ENCODE measurements around the gene TPGS2. TPM values are rescaled to one million over a fixed set of nuclear protein-coding genes. Genes with fewer than 3 reads are reported as not detected.

TPGS2 gene
- polyA plus RNA-seq, 1 donor from 2014 or later, result 217 TPM

- Histone ChIP-seq H3K36me3 (ENCODE audit: insufficient read depth, low read length) (no peaks in the 10 kb centered on the region), H3F3A (ENCODE audit: insufficient read depth, low read length, poor library complexity, severe bottlenecking) (no peaks in the 10 kb centered on the region), H3K4me3 (ENCODE audit: low read length) (no peak overlapping the region), H3K4me2 (ENCODE audit: low read length) (no peak overlapping the region), H3K27ac (ENCODE audit: low read length) (no peak overlapping the region), H3K9me2 (ENCODE audit: insufficient read depth, low read length) (no peaks in the 10 kb centered on the region), H3K79me2 (replicated peaks; ENCODE audit: insufficient read depth, low read length) (no peaks in the 10 kb centered on the region), H2AFZ (ENCODE audit: low read depth, low read length) (no peak overlapping the region), H3K9ac (ENCODE audit: low read length) (no peak overlapping the region), H3K27me3 (ENCODE audit: insufficient read depth, low read depth, low read length) (no peaks in the 10 kb centered on the region), H4K20me1 (ENCODE audit: insufficient read depth) (no peaks in the 10 kb centered on the region), H3K9me3 (ENCODE audit: low read length) (no peaks in the 10 kb centered on the region)
- TF ChIP-seq, protein P1, sequence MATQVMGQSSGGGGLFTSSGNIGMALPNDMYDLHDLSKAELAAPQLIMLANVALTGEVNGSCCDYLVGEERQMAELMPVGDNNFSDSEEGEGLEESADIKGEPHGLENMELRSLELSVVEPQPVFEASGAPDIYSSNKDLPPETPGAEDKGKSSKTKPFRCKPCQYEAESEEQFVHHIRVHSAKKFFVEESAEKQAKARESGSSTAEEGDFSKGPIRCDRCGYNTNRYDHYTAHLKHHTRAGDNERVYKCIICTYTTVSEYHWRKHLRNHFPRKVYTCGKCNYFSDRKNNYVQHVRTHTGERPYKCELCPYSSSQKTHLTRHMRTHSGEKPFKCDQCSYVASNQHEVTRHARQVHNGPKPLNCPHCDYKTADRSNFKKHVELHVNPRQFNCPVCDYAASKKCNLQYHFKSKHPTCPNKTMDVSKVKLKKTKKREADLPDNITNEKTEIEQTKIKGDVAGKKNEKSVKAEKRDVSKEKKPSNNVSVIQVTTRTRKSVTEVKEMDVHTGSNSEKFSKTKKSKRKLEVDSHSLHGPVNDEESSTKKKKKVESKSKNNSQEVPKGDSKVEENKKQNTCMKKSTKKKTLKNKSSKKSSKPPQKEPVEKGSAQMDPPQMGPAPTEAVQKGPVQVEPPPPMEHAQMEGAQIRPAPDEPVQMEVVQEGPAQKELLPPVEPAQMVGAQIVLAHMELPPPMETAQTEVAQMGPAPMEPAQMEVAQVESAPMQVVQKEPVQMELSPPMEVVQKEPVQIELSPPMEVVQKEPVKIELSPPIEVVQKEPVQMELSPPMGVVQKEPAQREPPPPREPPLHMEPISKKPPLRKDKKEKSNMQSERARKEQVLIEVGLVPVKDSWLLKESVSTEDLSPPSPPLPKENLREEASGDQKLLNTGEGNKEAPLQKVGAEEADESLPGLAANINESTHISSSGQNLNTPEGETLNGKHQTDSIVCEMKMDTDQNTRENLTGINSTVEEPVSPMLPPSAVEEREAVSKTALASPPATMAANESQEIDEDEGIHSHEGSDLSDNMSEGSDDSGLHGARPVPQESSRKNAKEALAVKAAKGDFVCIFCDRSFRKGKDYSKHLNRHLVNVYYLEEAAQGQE (IDR thresholded peaks at IDR 0.05; ENCODE audit: borderline replicate concordance), result no peak
- TF ChIP-seq EP300 (conservative IDR thresholded peaks at IDR 0.05; ENCODE audit: poor library complexity, severe bottlenecking), result no peak
- TF ChIP-seq EZH2 (IDR thresholded peaks at IDR 0.05; ENCODE audit: borderline replicate concordance, insufficient read depth, low read length, poor library complexity, severe bottlenecking), result no peak
Observed at GRCh38 chr18:36783792-36784191, 45.0 kb downstream of the TPGS2 start.

DNA sequence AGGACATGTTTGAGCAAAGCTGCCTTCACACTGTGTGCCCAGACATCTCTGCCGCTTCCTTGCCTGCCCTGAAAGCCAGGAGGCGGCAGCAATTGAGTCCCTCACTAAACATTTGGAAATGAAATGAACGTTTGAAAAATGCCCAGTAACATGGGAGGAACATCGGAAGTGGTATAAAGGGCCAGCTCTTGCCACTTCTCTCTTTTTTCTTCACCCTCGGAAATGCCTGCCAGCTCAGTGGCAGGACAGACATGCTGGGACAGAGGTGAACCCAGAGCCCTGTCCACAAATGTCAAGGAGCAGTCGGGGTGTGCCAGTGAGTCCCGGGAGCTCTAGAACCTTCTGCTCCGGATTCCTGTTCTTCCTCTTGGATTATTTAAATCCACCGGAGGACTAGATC is 46.1 kb downstream of the TPGS2 start:
- no peaks in the 10 kb centered on the region for H3F3A ChIP-seq (ENCODE audit: insufficient read depth, low read length, poor library complexity, severe bottlenecking)
- H3K9me2 ChIP-seq (ENCODE audit: insufficient read depth, low read length), result no peaks in the 10 kb centered on the region
- no peak overlapping the region for H3K4me3 ChIP-seq (ENCODE audit: low read length)
- no peaks in the 10 kb centered on the region for H3K27me3 ChIP-seq (ENCODE audit: insufficient read depth, low read depth, low read length)
- no peaks in the 10 kb centered on the region for H4K20me1 ChIP-seq (ENCODE audit: insufficient read depth)
- H3K79me2 ChIP-seq (replicated peaks; ENCODE audit: insufficient read depth, low read length), result no peaks in the 10 kb centered on the region
- H3K9me3 ChIP-seq (ENCODE audit: low read length), result no peaks in the 10 kb centered on the region
- H3K9ac ChIP-seq (ENCODE audit: low read length), result no peak overlapping the region
- TF ChIP-seq POLR2AphosphoS5 (IDR thresholded peaks at IDR 0.05) (no peak), CTCF (IDR thresholded peaks at IDR 0.05; ENCODE audit: poor library complexity, severe bottlenecking) (no peak), EZH2 (IDR thresholded peaks at IDR 0.05; ENCODE audit: borderline replicate concordance, insufficient read depth, low read length, poor library complexity, severe bottlenecking) (no peak), TAF1 (IDR thresholded peaks at IDR 0.05; ENCODE audit: low read depth) (no peak)
- no peak overlapping the region for H2AFZ ChIP-seq (ENCODE audit: low read depth, low read length)
- H3K36me3 ChIP-seq (ENCODE audit: insufficient read depth, low read length), result no peaks in the 10 kb centered on the region
- no peak overlapping the region for H3K4me2 ChIP-seq (ENCODE audit: low read length)
- no peak overlapping the region for H3K27ac ChIP-seq (ENCODE audit: low read length)

GRCh38 chr18:36780748-36781147 is 48.1 kb downstream of the TPGS2 start:
- no peaks in the 10 kb centered on the region for H3K27me3 ChIP-seq (ENCODE audit: insufficient read depth, low read depth, low read length)
- no peak overlapping the region for H2AFZ ChIP-seq (ENCODE audit: low read depth, low read length)
- no peaks in the 10 kb centered on the region for H3K9me3 ChIP-seq (ENCODE audit: low read length)
- no peak overlapping the region for H3K9ac ChIP-seq (ENCODE audit: low read length)
- no peak overlapping the region for H3K27ac ChIP-seq (ENCODE audit: low read length)
- H3K36me3 ChIP-seq (ENCODE audit: insufficient read depth, low read length), result no peaks in the 10 kb centered on the region
- H3K9me2 ChIP-seq (ENCODE audit: insufficient read depth, low read length), result no peaks in the 10 kb centered on the region
- no peaks in the 10 kb centered on the region for H3K79me2 ChIP-seq (replicated peaks; ENCODE audit: insufficient read depth, low read length)
- H3K4me2 ChIP-seq (ENCODE audit: low read length), result no peak overlapping the region
- H3F3A ChIP-seq (ENCODE audit: insufficient read depth, low read length, poor library complexity, severe bottlenecking), result no peaks in the 10 kb centered on the region
- TF ChIP-seq MXI1 (conservative IDR thresholded peaks at IDR 0.05; ENCODE audit: poor library complexity, severe bottlenecking) (no peak), RAD21 (conservative IDR thresholded peaks at IDR 0.05) (no peak), TAF1 (IDR thresholded peaks at IDR 0.05; ENCODE audit: low read depth) (no peak), EZH2 (IDR thresholded peaks at IDR 0.05; ENCODE audit: borderline replicate concordance, insufficient read depth, low read length, poor library complexity, severe bottlenecking) (no peak), EP300 (conservative IDR thresholded peaks at IDR 0.05; ENCODE audit: poor library complexity, severe bottlenecking) (no peak), SMC3 (conservative IDR thresholded peaks at IDR 0.05; ENCODE audit: poor library complexity) (no peak)
- TF ChIP-seq, protein P1 (IDR thresholded peaks at IDR 0.05; ENCODE audit: borderline replicate concordance), result no peak
- H3K4me3 ChIP-seq (ENCODE audit: low read length), result no peak overlapping the region
- H4K20me1 ChIP-seq (ENCODE audit: insufficient read depth), result no peaks in the 10 kb centered on the region

All from neural cell (in vitro differentiated cells).